Activated B cell treated with CpG ODN at 0.5 μM for 24 hours (primary cell): Measurements from ENCODE around the gene C17orf107. TPM values are rescaled to one million over a fixed set of nuclear protein-coding genes. Genes with fewer than 3 reads are reported as not detected.

Experiments
- ATAC-seq: fragments of 200-7000 bp; cut with Tn5 transposase; one replicate; pipeline ENCODE4 v1.10.0; 2021; ENCODE audit warnings: low read depth, mild to moderate bottlenecking, moderate library complexity
- CTCF ChIA-PET: fragments of 350-600 bp; sonication (Branson Sonifier 250); formaldehyde crosslinking; loops from one replicate; lab custom pipeline; 2021; ENCODE audit warnings: antibody characterized with exemption; lab: Charles Lee
- POLR2A ChIA-PET: fragments of 350-600 bp; sonication (Branson Sonifier 250); formaldehyde crosslinking; loops from one replicate; lab custom pipeline; 2021; ENCODE audit warnings: antibody characterized with exemption; lab: Charles Lee
- DNase-seq: peaks from one replicate; pipeline ENCODE4 v3.0.0; 2022
- H3K27ac Mint-ChIP-seq: one replicate; pipeline ENCODE4 v1.8.0; 2020; ENCODE audit warnings: mixed read lengths
- H3K27me3 Mint-ChIP-seq: one replicate; pipeline ENCODE4 v1.8.0; 2021; ENCODE audit warnings: mixed read lengths
- H3K36me3 Mint-ChIP-seq: one replicate; pipeline ENCODE4 v1.8.0; 2021; ENCODE audit warnings: low read depth, mixed read lengths
- H3K4me1 Mint-ChIP-seq: one replicate; pipeline ENCODE4 v1.8.0; 2021; ENCODE audit warnings: mixed read lengths
- H3K4me3 Mint-ChIP-seq: one replicate; pipeline ENCODE4 v1.8.0; 2020; ENCODE audit warnings: mild to moderate bottlenecking, mixed read lengths
- H3K9me3 Mint-ChIP-seq: one replicate; pipeline ENCODE4 v1.8.0; 2020; ENCODE audit warnings: mixed read lengths
- CTCF ChIP-seq: fragments of 200-600 bp; IDR thresholded peaks from one replicate; pipeline ENCODE4 v1.8.0; 2022; ENCODE audit warnings: antibody characterized with exemption, mild to moderate bottlenecking
- intact Hi-C: fragments of 100-400 bp; cut with micrococcal nuclease; formaldehyde crosslinking; loops from one replicate; pipeline ENCODE4 v1.15.1; 2024
- total RNA-seq: library from RNA; stranded (reverse); gene quantifications from 2 replicates; pipeline ENCODE4 v1.2.3, GENCODE V29; 2022

C17orf107 gene
- total RNA-seq, 1 donor from 2014 or later: 1.8 TPM

GRCh38 chr17:4858068-4858881 lies 41.1 kb upstream of the C17orf107 start:
- Mint-ChIP-seq H3K27ac (no peak overlapping the region), H3K4me3 (no peak overlapping the region)

DNA sequence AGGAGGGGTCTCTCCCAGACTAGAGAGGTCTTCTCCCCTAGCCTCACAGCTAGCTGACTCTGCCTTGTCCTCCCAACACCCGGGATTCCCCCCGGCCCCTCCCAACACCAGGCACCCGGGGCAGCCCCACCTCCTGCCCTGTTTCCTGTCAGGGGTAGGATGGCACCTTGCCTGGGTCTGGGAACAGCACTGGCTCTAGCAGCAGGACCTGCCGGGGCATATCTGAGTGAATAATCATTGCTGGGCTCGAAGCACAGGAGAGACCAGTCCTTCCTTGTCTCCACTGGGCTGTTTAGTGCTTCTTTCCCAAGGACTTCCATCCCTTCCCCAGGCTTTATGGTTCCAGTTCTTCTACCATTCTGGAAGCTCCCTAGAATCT lies 40.5 kb upstream of the C17orf107 start:
- Mint-ChIP-seq H3K4me3 (no peak overlapping the region), H3K27me3 (no peaks in the 10 kb centered on the region), H3K9me3 (no peaks in the 10 kb centered on the region), H3K36me3 (peaks cover 41% of the 10 kb centered on the region), H3K4me1 (peaks cover 1% of the 10 kb centered on the region), H3K27ac (no peak overlapping the region)
- ChIA-PET CTCF (no interaction called here), POLR2A (no interaction called here)
- TF ChIP-seq CTCF: no peak
- intact Hi-C loops: no loop called here
- no peak for ATAC-seq
- no peak for DNase-seq

More at GRCh38 chr17:4858068-4858881, 41.1 kb upstream of the C17orf107 start:
- H3K36me3 Mint-ChIP-seq: peaks cover 40% of the 10 kb centered on the region
- no peaks in the 10 kb centered on the region for H3K9me3 Mint-ChIP-seq
- DNase-seq (no peak), ATAC-seq (no peak)
- CTCF ChIA-PET: no interaction called here
- H3K27me3 Mint-ChIP-seq: no peaks in the 10 kb centered on the region
- POLR2A ChIA-PET: no interaction called here
- TF ChIP-seq CTCF: no peak
- intact Hi-C loops: no loop called here
- peaks cover 1% of the 10 kb centered on the region for H3K4me1 Mint-ChIP-seq

DNA sequence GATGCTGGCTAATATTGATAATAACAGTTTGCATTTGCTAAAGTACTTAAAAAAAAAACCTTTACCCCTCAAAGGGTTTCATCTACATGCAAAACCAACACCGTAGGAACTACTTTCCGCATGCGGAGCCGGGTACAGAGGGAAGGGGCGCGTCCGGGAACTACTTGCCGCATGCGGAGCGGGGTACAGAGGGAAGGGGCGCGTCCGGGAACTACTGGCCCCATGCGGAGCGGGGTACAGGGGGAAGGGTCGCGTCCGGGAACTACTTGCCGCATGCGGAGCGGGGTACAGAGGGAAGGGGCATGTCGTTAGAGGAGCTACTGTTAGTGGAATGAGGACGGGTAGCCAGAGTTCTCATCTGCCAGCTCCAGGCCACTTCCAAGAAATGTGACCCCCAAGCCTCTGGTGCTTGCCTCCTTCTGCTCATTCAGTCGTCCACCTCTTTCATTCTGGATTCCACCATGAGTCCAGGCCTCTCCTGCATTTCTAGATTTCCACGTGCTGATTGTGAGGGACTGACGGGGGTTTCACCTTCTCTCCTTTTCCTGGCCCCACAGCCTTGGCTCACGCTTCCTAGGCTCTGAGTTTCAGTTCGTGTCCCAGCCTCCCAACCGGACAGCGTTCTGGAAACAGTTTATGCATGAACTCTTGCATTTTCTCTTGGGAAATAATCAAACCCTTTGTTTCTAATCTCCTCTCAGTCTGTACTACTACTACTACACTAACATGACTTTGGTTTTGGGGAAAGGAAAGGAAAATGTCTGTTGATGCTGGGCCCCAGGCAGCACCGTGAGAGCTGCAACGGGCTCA lies 39.3 kb upstream of the C17orf107 start:
- H3K27me3 Mint-ChIP-seq: no peaks in the 10 kb centered on the region
- no peak for DNase-seq
- intact Hi-C loops: no loop called here

DNA sequence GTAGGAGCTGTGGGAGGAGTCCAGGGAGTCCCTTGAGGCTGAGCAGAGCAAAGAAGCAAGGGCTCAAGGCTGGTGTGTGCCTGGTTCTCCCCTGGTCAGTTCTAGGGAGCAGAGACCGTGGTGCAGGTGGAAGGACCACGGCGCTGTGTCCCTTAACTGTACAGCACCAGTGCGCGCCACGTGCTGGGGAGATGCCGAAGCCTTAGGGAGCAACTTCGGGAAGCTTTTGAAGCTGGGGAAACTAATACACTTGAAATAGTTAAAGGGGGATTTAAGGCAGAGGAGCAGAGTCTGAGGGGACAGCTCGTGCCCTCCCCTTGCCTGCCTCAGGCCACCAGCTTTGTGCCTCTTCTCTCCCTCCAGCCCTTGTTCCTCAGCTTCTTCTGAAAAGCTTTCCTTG lies 38.7 kb upstream of the C17orf107 start:
- Mint-ChIP-seq H3K9me3 (no peaks in the 10 kb centered on the region), H3K4me3 (no peak overlapping the region), H3K27me3 (no peaks in the 10 kb centered on the region), H3K27ac (no peak overlapping the region), H3K36me3 (peaks cover 33% of the 10 kb centered on the region), H3K4me1 (peaks cover 1% of the 10 kb centered on the region)
- DNase-seq: no peak
- no peak for ATAC-seq
- intact Hi-C loops: no loop called here
- CTCF ChIA-PET: no interaction called here
- TF ChIP-seq CTCF: no peak
- POLR2A ChIA-PET: no interaction called here

More for the DNA sequence above, 39.3 kb upstream of the C17orf107 start:
- ChIA-PET POLR2A (no interaction called here), CTCF (no interaction called here)
- H3K27ac Mint-ChIP-seq: no peak overlapping the region
- no peak for ATAC-seq
- no peaks in the 10 kb centered on the region for H3K9me3 Mint-ChIP-seq
- no peak for TF ChIP-seq CTCF
- H3K4me3 Mint-ChIP-seq: no peak overlapping the region
- H3K36me3 Mint-ChIP-seq: peaks cover 33% of the 10 kb centered on the region
- H3K4me1 Mint-ChIP-seq: peaks cover 1% of the 10 kb centered on the region

DNA sequence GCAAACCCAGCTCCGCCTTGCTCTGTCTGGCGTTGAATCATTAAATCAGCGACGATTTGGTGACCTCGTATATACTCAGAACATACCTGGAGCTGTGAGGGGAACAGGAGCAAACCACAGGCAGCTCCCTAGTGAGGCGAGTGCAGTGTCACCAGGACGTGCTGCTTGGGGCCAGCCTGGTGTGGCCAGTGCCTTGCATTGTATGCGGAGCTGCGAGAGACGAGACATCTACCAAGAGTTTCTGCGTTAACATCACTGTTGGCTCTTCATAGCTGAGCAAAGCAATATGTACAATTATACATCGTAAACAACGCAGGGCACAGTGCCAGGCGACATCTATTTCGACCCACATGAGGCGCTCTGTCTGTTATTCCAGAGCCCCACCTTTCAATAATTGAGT lies 38.3 kb upstream of the C17orf107 start:
- TF ChIP-seq CTCF: no peak
- Mint-ChIP-seq H3K4me3 (no peak overlapping the region), H3K36me3 (peaks cover 32% of the 10 kb centered on the region), H3K4me1 (peaks cover 1% of the 10 kb centered on the region), H3K27ac (no peak overlapping the region), H3K9me3 (no peaks in the 10 kb centered on the region), H3K27me3 (no peaks in the 10 kb centered on the region)
- POLR2A ChIA-PET: no interaction called here
- CTCF ChIA-PET: interaction anchor here (0.8 kb wide), 1 partner anchor 28 kb away, joined by 3 read pairs; the partner anchor contains the start of gene MINK1
- intact Hi-C loops: no loop called here
- DNase-seq (no peak), ATAC-seq (no peak)
